ENCODE results near the gene KANK2.

- no peak for TF ChIP-seq CTCF (IDR thresholded peaks at IDR 0.05)
- no peak for TF ChIP-seq POLR2A (IDR thresholded peaks at IDR 0.05)
- TF ChIP-seq POLR2AphosphoS5 (IDR thresholded peaks at IDR 0.05) = no peak
Measured at GRCh38 chr19:11221082-11221598, 23.8 kb upstream of the KANK2 start.

All from suprapubic skin (tissue), 4 donors.